Measurements from ENCODE around the gene PRRG2. TPM values are rescaled to one million over a fixed set of nuclear protein-coding genes. Genes with fewer than 3 reads are reported as not detected.

PRRG2 gene
- total and polyA plus RNA-seq, 9 of the 15 experiments (the other 6 are each of a cell fraction or from before 2014, with no cell fraction given) = 0.06 to 1.1 (median 0.33) TPM

DNA sequence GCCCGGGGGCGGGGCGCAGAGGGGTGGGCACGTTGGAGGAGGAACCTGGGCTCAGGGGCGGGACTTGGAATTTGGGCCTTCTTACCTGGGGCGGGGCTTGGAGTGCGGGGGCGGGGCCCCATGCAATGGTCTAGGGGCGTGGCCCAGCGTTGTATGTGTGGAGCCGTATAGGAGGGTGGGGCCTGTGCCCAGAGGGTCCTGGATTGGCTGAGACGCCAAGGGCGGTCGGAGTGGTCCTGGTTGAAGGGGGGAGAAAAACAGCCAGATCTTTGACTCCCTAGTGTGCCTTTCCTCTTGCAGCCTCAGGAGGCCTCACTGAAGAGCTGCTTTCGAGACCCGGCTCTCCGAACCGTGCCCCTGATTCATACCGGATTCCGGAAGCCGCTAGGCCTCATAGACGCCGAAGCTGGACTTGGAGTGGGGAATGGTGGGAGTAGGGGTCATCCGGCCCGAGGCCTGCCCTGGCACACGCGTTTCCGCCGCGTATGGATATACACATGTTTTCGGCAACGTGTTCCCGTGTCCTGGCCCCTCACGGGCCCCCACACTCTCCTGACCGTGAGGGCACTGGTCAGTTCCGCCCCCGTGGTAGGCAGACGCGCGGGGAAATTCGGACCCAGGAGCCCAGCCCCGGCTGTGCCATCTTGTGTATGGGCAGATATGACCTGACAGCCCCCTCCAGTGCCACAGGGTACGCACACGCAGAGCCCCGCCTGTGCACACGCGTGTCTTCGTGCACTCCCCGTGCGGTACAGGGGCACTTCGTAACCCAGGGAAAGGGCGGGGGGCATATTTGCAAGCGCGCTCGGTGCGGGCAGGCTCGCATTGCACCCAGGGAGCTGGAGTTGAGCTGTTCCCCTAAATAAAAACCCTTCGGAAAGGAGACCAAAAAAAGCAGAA lies 9.2 kb downstream of the PRRG2 start (continued):
- TF ChIP-seq, protein P1, sequence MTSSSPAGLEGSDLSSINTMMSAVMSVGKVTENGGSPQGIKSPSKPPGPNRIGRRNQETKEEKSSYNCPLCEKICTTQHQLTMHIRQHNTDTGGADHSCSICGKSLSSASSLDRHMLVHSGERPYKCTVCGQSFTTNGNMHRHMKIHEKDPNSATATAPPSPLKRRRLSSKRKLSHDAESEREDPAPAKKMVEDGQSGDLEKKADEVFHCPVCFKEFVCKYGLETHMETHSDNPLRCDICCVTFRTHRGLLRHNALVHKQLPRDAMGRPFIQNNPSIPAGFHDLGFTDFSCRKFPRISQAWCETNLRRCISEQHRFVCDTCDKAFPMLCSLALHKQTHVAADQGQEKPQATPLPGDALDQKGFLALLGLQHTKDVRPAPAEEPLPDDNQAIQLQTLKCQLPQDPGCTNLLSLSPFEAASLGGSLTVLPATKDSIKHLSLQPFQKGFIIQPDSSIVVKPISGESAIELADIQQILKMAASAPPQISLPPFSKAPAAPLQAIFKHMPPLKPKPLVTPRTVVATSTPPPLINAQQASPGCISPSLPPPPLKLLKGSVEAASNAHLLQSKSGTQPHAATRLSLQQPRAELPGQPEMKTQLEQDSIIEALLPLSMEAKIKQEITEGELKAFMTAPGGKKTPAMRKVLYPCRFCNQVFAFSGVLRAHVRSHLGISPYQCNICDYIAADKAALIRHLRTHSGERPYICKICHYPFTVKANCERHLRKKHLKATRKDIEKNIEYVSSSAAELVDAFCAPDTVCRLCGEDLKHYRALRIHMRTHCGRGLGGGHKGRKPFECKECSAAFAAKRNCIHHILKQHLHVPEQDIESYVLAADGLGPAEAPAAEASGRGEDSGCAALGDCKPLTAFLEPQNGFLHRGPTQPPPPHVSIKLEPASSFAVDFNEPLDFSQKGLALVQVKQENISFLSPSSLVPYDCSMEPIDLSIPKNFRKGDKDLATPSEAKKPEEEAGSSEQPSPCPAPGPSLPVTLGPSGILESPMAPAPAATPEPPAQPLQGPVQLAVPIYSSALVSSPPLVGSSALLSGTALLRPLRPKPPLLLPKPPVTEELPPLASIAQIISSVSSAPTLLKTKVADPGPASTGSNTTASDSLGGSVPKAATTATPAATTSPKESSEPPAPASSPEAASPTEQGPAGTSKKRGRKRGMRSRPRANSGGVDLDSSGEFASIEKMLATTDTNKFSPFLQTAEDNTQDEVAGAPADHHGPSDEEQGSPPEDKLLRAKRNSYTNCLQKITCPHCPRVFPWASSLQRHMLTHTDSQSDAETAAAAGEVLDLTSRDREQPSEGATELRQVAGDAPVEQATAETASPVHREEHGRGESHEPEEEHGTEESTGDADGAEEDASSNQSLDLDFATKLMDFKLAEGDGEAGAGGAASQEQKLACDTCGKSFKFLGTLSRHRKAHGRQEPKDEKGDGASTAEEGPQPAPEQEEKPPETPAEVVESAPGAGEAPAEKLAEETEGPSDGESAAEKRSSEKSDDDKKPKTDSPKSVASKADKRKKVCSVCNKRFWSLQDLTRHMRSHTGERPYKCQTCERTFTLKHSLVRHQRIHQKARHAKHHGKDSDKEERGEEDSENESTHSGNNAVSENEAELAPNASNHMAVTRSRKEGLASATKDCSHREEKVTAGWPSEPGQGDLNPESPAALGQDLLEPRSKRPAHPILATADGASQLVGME (CRISPR knock-in tag; IDR thresholded peaks at IDR 0.05) = no peak
- TF ChIP-seq NUFIP1 (IDR thresholded peaks at IDR 0.05; ENCODE audit: partially characterized antibody) = no peak
- TF ChIP-seq, protein P2, sequence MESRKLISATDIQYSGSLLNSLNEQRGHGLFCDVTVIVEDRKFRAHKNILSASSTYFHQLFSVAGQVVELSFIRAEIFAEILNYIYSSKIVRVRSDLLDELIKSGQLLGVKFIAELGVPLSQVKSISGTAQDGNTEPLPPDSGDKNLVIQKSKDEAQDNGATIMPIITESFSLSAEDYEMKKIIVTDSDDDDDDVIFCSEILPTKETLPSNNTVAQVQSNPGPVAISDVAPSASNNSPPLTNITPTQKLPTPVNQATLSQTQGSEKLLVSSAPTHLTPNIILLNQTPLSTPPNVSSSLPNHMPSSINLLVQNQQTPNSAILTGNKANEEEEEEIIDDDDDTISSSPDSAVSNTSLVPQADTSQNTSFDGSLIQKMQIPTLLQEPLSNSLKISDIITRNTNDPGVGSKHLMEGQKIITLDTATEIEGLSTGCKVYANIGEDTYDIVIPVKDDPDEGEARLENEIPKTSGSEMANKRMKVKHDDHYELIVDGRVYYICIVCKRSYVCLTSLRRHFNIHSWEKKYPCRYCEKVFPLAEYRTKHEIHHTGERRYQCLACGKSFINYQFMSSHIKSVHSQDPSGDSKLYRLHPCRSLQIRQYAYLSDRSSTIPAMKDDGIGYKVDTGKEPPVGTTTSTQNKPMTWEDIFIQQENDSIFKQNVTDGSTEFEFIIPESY (CRISPR knock-in tag; IDR thresholded peaks at IDR 0.05) = peak; percentile 31; the same call in 1 of the 2 replicates
- TF ChIP-seq FOXM1 (IDR thresholded peaks at IDR 0.05; ENCODE audit: low read depth) = no peak
- no peak for TF ChIP-seq FOXM1 (CRISPR knock-in tag; IDR thresholded peaks at IDR 0.05; ENCODE audit: low read depth)
- TF ChIP-seq CCNT2 (IDR thresholded peaks at IDR 0.05; ENCODE audit: borderline replicate concordance, extremely low read depth, insufficient read length, low read depth, low read length) = peak; percentile 18
- TF ChIP-seq PTRF (tag; IDR thresholded peaks at IDR 0.05) = no peak
- peak; percentile 96 for TF ChIP-seq SUPT5H (IDR thresholded peaks at IDR 0.05)
- TF ChIP-seq ZNF830 (CRISPR knock-in tag; IDR thresholded peaks at IDR 0.05) = 0 out of 2 replicates have a peak, but pooled peaks have one; percentile 18
- no peak for TF ChIP-seq PRMT5 (CRISPR knock-in tag; IDR thresholded peaks at IDR 0.05)
- TF ChIP-seq BACH1 (tag; IDR thresholded peaks at IDR 0.05) = no peak
- TF ChIP-seq, protein P3, sequence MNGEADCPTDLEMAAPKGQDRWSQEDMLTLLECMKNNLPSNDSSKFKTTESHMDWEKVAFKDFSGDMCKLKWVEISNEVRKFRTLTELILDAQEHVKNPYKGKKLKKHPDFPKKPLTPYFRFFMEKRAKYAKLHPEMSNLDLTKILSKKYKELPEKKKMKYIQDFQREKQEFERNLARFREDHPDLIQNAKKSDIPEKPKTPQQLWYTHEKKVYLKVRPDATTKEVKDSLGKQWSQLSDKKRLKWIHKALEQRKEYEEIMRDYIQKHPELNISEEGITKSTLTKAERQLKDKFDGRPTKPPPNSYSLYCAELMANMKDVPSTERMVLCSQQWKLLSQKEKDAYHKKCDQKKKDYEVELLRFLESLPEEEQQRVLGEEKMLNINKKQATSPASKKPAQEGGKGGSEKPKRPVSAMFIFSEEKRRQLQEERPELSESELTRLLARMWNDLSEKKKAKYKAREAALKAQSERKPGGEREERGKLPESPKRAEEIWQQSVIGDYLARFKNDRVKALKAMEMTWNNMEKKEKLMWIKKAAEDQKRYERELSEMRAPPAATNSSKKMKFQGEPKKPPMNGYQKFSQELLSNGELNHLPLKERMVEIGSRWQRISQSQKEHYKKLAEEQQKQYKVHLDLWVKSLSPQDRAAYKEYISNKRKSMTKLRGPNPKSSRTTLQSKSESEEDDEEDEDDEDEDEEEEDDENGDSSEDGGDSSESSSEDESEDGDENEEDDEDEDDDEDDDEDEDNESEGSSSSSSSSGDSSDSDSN (IDR thresholded peaks at IDR 0.05; ENCODE audit: borderline replicate concordance in 1 of 2, low read depth in 2 of 2, low read length in 2 of 2) = no peak; a peak in 1 of 4 replicates
- TF ChIP-seq TOE1 (IDR thresholded peaks at IDR 0.05; ENCODE audit: borderline replicate concordance) = peak; percentile 38; the same call in 1 of the 2 replicates
- peak; percentile 75; the same call in 1 of the 2 replicates for TF ChIP-seq TOE1 (CRISPR knock-in tag; IDR thresholded peaks at IDR 0.05; ENCODE audit: borderline replicate concordance, low read depth)
- no peak for TF ChIP-seq NEUROD1 (IDR thresholded peaks at IDR 0.05; ENCODE audit: borderline replicate concordance, low read depth, low read length, partially characterized antibody)
- TF ChIP-seq, protein P4, sequence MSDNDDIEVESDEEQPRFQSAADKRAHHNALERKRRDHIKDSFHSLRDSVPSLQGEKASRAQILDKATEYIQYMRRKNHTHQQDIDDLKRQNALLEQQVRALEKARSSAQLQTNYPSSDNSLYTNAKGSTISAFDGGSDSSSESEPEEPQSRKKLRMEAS (CRISPR knock-in tag; IDR thresholded peaks at IDR 0.05) = peak; percentile 87
